Suppressor macrophage (primary cell): ENCODE measurements around the gene LAMA1.
A peak's percentile ranks its signal among the peaks of the same experiment; 100 is the strongest.

ENCODE experiments used
- DNase-seq, 4 experiments: peaks; one replicate each; pipeline ENCODE4 v3.0.0-alpha.2; 2020 to 2022

Gene LAMA1

DNA sequence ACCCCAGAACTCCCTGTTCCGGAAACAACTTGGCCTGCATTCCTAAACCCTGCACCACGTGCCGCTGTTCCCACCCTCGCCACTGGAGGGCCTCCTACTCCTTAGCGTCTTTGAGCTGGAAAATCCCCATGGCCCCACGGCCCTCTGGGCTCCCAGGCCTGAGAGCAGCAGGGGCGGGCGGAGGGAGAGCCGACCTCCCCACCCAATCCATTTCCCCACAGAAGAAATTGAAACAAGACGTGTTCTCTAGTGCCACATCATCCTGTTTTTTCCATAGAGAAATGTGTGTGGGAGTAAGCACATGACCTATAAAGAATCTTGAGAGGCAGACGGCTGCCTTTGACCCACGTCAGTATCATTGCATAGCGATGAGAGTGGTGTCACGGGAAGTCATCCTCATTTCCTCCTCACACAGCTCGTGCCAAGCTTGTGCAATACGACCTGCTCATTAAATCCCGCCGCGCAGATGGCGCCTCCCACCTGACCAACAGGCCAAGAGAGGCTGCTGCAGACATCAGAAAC, 79.2 kb downstream of the LAMA1 start:
- DNase-seq: peak; percentile 54 to 83 (median 74)

DNA sequence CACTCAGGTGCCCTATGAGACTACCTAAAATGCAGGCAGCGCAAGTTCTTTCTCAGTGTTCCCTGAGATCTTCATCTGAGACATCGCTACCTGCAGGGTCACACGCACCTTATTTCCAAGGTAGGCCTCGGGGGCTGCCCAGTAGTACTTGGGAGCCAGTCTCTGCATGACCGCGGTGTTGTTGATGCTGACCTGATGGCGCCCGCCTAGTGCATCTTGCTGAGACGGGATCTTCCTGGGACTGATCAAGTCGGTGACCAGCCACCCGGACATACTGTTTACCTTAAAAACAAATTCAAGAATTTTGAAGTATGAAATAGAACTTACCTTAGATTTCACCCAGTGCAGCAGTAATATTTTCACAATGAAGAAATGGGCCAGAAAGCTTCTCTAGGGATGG, 80.1 kb downstream of the LAMA1 start:
- DNase-seq: no peak

- DNase-seq: peak in 2 of 4 experiments; percentile 3 to 7
Measured at GRCh38 chr18:7035807-7036206, 81.8 kb downstream of the LAMA1 start.

- no peak for DNase-seq
Measured at GRCh38 chr18:7034924-7035323, 82.7 kb downstream of the LAMA1 start.

- DNase-seq: no peak
Measured at GRCh38 chr18:7032537-7032936, 85.1 kb downstream of the LAMA1 start.

GRCh38 chr18:7028625-7029024, 89.0 kb downstream of the LAMA1 start:
- no peak for DNase-seq

GRCh38 chr18:7025194-7025593, 92.4 kb downstream of the LAMA1 start:
- no peak for DNase-seq

DNA sequence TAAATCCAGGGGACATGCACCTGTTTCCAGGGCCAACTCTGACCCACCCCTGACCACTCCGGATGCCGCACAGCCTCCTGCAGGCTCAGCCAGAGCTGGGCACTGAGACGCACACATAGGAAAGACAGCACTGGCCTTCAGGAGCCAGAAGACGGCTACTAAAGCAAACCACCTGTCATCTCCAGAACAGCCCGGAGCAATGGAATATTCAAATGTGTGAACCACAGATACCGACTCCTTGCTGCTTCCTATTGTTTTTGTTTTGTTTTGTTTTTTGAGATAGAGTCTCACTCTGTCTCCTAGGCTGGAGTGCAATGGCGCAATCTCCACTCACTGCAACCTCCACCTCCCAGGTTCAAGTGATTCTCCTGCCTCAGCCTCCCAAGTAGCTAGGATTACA, 94.0 kb downstream of the LAMA1 start:
- no peak for DNase-seq

GRCh38 chr18:7023063-7023580, 94.5 kb downstream of the LAMA1 start:
- no peak for DNase-seq

DNA sequence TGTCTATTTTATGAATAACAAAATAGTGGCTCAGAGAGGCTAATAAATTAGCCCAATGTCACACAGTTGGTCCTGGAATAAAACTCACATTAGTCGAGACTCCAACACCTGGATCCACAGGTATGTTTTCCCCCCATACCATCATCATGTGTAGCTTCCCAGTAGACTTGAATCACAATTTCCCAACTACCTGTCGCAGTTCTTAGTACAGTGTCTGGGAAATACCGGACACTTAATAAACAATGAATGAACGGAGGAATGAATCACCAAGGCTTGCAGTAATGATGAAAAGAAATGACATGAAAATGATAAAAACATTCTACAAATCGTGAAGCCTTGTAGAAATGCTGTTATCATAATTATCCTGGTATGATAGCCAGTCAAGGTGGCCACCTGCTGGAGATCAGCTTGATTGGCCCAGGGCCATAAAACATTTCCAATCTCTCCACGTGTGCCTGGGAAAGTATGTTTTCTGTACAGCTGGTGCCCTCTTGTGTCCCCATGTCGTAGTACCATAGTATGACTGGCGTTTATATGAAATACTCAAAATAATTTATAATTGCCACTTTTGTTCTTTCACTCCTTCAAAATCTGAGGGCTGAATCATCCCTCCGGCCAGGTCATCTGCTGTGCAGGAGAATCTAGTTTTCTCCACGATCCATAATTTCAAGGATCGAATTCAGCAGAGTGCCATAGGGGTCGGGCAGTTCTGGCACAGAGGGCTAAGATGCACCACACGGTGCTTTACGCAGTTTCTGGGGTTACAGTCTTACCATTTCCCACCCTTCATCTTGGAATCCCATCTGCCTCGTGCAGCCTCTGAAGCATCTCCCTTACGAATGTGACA, 95.4 kb downstream of the LAMA1 start:
- peak in 2 of 4 experiments; percentile 12 to 20 for DNase-seq

GRCh38 chr18:7020995-7021777, 96.4 kb downstream of the LAMA1 start:
- no peak for DNase-seq

- no peak for DNase-seq
Measured at GRCh38 chr18:7017013-7017412, 100.6 kb downstream of the LAMA1 start.

DNA sequence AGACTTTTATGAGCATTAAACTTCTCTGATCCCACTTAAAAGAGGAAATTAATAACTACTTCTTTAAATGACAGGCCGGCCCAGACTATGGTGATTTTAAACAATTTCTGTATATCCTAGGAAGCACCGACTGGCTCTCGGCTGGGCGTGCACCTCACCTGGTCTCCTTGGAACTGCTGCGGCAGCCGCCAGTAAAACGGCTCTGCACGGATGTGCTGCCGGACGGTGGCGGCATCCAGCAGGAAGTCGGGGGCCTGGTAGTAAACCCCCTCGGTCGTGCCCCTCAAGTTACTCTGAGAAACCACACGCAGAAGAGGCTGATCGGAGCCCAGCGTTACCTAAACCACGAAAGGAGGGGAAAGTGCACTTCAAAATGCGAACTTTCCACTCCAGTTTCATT, 106.5 kb downstream of the LAMA1 start:
- no peak for DNase-seq

DNA sequence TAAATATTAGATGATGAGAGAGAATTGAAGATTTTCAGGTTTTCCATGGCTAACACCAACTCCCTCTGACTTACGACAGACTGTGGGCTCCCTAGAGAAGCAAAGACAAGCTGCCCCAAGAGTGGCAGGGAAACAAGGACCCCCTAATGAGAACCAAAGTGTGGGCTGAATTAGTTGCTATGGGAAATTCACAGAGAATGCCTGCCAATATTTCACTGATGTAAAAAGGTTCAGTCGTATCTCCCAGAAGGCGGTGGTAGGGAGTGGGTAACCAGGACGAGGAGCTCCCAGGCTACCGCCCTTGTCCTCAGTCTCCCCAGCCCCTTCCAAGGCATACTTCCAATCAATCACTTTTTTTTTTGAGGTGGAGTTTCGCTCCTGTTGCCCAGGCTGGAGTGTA, 113.6 kb downstream of the LAMA1 start:
- no peak for DNase-seq

DNA sequence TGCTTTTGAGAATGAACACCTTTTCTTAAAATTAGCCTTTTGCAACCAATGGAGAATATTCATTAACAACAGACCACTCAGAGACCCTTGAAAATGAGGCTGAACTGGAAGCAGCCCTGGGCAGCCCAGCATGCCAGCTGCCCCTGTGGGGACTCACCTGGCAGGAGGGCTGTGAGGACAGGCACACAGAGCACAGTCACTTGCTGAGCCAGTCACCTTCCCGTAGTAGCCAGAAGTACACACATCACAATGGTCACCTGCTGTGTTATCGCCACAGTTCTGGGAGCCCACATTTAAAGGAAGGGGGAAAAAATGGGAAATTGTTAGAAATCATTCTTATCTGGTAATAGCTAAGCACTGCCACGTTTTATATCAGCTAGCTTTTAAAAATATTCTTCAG, 115.5 kb downstream of the LAMA1 start:
- no peak for DNase-seq

GRCh38 chr18:7000484-7001096, 117.0 kb downstream of the LAMA1 start:
- DNase-seq: peak in 3 of 4 experiments; percentile 2 to 20 (median 13)

- DNase-seq: peak in 2 of 4 experiments; percentile 3 to 8
Measured at GRCh38 chr18:6997808-6998207, 119.8 kb downstream of the LAMA1 start.

DNA sequence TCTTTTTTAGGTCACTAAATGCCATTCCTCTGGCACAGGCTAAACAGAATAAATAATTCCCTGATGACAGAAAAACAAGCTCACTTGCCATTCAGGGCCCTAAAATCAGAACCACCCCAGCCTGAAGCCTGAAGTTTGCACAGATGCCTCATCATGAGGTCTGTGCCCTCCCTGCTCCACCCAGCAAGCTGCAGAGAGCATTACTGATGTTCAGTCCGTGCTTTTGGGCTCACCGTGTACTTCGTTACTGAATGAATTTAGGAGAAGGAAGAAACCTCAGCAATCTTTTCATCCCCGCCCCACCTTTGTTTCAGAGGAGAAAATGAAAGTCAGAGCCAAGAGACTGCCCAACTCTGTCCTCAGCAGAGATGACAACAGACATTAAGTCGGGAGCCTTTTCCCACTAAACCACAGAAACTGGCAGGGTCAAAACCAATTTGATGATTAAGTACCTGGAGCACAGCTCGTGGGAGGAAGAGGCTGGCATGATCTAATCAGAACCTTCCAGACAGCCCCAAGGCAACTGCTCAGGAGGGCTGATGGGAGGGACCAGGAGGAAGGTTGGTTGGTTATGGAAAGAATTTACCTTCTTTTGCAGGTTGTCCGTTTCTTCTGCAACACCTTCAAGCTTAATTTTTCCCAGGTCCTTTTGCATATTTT, 122.7 kb downstream of the LAMA1 start:
- DNase-seq: no peak

GRCh38 chr18:6994056-6994770, 123.4 kb downstream of the LAMA1 start:
- no peak for DNase-seq

DNA sequence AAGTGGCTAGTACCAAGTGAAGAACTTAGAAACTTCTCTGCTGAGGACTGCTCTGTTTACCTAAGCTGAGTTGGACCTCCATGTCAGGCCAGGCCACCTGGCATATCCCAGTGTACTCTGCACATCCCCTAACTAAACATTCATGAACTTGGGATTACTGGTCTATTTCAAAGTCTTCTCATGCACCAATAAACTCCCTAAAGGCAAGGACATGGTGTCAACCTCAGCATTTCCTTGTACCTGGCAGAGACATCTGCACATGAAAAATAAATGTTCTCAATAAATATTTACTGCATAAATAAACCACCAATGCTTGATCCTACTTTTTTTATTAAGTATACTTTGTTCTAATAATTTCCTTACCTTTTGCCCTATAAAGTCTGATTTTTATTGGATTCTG, 124.8 kb downstream of the LAMA1 start:
- DNase-seq: no peak

GRCh38 chr18:6983366-6983765, 134.2 kb downstream of the LAMA1 start:
- DNase-seq: no peak

- DNase-seq: no peak
Measured at GRCh38 chr18:6982398-6982797, 135.2 kb downstream of the LAMA1 start.
